ENCODE data around the gene ANO2.

ANO2 gene

GRCh38 chr12:5632453-5632852 is 312.6 kb downstream of the ANO2 start:
- TF ChIP-seq TAF1 (IDR thresholded peaks at IDR 0.05; ENCODE audit: borderline replicate concordance, insufficient read depth, low read length) (no peak), FOXP2 (optimal IDR thresholded peaks at IDR 0.05; ENCODE audit: borderline replicate concordance, extremely low read depth, extremely low read length, insufficient read depth) (no peak), POLR2AphosphoS5 (IDR thresholded peaks at IDR 0.05; ENCODE audit: low read depth, low read length) (no peak), SIN3A (IDR thresholded peaks at IDR 0.05; ENCODE audit: borderline replicate concordance, insufficient read depth, low read length) (no peak)
- TF ChIP-seq, protein P1, sequence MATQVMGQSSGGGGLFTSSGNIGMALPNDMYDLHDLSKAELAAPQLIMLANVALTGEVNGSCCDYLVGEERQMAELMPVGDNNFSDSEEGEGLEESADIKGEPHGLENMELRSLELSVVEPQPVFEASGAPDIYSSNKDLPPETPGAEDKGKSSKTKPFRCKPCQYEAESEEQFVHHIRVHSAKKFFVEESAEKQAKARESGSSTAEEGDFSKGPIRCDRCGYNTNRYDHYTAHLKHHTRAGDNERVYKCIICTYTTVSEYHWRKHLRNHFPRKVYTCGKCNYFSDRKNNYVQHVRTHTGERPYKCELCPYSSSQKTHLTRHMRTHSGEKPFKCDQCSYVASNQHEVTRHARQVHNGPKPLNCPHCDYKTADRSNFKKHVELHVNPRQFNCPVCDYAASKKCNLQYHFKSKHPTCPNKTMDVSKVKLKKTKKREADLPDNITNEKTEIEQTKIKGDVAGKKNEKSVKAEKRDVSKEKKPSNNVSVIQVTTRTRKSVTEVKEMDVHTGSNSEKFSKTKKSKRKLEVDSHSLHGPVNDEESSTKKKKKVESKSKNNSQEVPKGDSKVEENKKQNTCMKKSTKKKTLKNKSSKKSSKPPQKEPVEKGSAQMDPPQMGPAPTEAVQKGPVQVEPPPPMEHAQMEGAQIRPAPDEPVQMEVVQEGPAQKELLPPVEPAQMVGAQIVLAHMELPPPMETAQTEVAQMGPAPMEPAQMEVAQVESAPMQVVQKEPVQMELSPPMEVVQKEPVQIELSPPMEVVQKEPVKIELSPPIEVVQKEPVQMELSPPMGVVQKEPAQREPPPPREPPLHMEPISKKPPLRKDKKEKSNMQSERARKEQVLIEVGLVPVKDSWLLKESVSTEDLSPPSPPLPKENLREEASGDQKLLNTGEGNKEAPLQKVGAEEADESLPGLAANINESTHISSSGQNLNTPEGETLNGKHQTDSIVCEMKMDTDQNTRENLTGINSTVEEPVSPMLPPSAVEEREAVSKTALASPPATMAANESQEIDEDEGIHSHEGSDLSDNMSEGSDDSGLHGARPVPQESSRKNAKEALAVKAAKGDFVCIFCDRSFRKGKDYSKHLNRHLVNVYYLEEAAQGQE (IDR thresholded peaks at IDR 0.05; ENCODE audit: insufficient read depth in 1 of 2, low read depth in 2 of 2, low read length in 2 of 2): no peak

DNA sequence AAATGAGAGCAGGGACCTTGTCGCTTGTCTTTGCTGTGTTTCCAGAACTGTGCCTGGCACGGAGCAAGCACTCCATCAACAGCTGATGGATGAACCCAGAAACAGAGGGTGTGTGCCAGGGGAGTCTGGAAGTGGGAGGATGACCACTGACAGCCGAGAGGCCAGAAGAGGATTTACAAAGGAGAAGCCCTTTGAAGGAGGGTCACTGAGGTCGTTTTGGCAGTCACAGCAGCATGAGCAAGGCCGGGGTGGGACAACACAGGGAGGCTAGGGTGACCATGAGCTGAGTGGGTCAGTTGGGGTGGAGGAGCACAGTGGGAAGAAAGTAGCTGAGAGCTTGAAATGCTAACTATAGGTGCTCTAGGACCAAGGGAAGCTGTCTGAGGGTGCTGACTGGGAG is 313.6 kb downstream of the ANO2 start:
- TF ChIP-seq, protein P1 (IDR thresholded peaks at IDR 0.05; ENCODE audit: insufficient read depth in 1 of 2, low read depth in 2 of 2, low read length in 2 of 2): no peak
- TF ChIP-seq SIN3A (IDR thresholded peaks at IDR 0.05; ENCODE audit: borderline replicate concordance, insufficient read depth, low read length): no peak
- TF ChIP-seq FOXP2 (optimal IDR thresholded peaks at IDR 0.05; ENCODE audit: borderline replicate concordance, extremely low read depth, extremely low read length, insufficient read depth): no peak
- TF ChIP-seq TAF1 (IDR thresholded peaks at IDR 0.05; ENCODE audit: borderline replicate concordance, insufficient read depth, low read length): no peak
- no peak for TF ChIP-seq POLR2AphosphoS5 (IDR thresholded peaks at IDR 0.05; ENCODE audit: low read depth, low read length)

GRCh38 chr12:5630726-5631125 is 314.3 kb downstream of the ANO2 start:
- TF ChIP-seq TAF1 (IDR thresholded peaks at IDR 0.05; ENCODE audit: borderline replicate concordance, insufficient read depth, low read length) (no peak), FOXP2 (optimal IDR thresholded peaks at IDR 0.05; ENCODE audit: borderline replicate concordance, extremely low read depth, extremely low read length, insufficient read depth) (no peak), POLR2AphosphoS5 (IDR thresholded peaks at IDR 0.05; ENCODE audit: low read depth, low read length) (no peak), SIN3A (IDR thresholded peaks at IDR 0.05; ENCODE audit: borderline replicate concordance, insufficient read depth, low read length) (no peak)

DNA sequence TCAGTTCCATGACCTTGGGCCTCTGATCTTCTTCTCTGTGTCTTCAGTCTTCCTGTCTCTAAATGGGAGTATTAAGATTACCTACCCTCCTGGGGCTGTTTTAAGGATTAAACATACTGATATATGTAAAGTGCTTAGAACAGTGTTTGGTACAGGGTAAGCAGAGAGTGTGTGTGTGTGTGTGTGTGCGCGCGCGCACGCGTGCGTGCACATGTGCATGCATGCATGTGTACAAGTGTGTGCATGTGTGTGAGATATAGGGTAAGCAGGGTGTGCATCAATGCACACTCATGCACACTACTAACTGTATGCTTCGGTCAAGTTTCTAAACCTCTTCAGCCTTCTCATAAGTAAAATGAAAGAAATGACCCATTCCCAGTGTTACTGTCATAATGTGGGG is 316.6 kb downstream of the ANO2 start:
- TF ChIP-seq TAF1 (IDR thresholded peaks at IDR 0.05; ENCODE audit: borderline replicate concordance, insufficient read depth, low read length) (no peak), POLR2AphosphoS5 (IDR thresholded peaks at IDR 0.05; ENCODE audit: low read depth, low read length) (no peak)

- TF ChIP-seq SIN3A (IDR thresholded peaks at IDR 0.05; ENCODE audit: borderline replicate concordance, insufficient read depth, low read length) (no peak), TAF1 (IDR thresholded peaks at IDR 0.05; ENCODE audit: borderline replicate concordance, insufficient read depth, low read length) (no peak), POLR2AphosphoS5 (IDR thresholded peaks at IDR 0.05; ENCODE audit: low read depth, low read length) (no peak), FOXP2 (optimal IDR thresholded peaks at IDR 0.05; ENCODE audit: borderline replicate concordance, extremely low read depth, extremely low read length, insufficient read depth) (no peak)
- TF ChIP-seq, protein P1 (IDR thresholded peaks at IDR 0.05; ENCODE audit: insufficient read depth in 1 of 2, low read depth in 2 of 2, low read length in 2 of 2): no peak
Measured at GRCh38 chr12:5627053-5627630, 317.9 kb downstream of the ANO2 start.

DNA sequence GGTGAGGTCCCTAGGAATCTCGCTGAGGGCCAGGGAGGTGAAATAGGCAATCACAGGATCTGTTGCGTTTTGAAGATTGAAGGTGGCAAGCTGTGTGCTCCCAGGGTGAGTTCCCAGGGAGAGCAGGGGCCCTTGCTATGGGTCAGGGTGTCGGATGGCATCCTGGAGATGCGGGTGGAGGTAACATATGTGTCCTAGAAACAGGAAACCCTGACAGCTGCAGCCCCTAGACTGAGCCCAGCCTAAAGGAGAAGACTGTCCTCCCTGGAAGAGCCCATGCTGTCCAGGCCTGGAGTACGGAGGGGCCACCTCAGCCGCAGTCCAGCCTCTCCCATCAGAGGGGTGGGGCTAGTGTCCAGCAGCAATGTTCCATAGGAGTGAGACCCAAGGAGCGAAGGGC is 318.9 kb downstream of the ANO2 start:
- no peak for TF ChIP-seq SIN3A (IDR thresholded peaks at IDR 0.05; ENCODE audit: borderline replicate concordance, insufficient read depth, low read length)
- no peak for TF ChIP-seq TAF1 (IDR thresholded peaks at IDR 0.05; ENCODE audit: borderline replicate concordance, insufficient read depth, low read length)
- TF ChIP-seq POLR2AphosphoS5 (IDR thresholded peaks at IDR 0.05; ENCODE audit: low read depth, low read length): no peak
- TF ChIP-seq, protein P1 (IDR thresholded peaks at IDR 0.05; ENCODE audit: insufficient read depth in 1 of 2, low read depth in 2 of 2, low read length in 2 of 2): no peak
- no peak for TF ChIP-seq FOXP2 (optimal IDR thresholded peaks at IDR 0.05; ENCODE audit: borderline replicate concordance, extremely low read depth, extremely low read length, insufficient read depth)
